COLO668 (cell line): ENCODE measurements around the gene ABCA10.
A peak's percentile ranks its signal among the peaks of the same experiment; 100 is the strongest.
"Not testable (repeated sequence)": the region's sequence is repeated elsewhere in the genome, so short reads cannot be mapped to it uniquely, and the experiment has no call there.

Experiments
- DNase-seq: peaks from one replicate; lab custom pipeline; 2025; ENCODE audit not compliant: unreplicated experiment; lab: John Stamatoyannopoulos, UW

Gene ABCA10

DNA sequence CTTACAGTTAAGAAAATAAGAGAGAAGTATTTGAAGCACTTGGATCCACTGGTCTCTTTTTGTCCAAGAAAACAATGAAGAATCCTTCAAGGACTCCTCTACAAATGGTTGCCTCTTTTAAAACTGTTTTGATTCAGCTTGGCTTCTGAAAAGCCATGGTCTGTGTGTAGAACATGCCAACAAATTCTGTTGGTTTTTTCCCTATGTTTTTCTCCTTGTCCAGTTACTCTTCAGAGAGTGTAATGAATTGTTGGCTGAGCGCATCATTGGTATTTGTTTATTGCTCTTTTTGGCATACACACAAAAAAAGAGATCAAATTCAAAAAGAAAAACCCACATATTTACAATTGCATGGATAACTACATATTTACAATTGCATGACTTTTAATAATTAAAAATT is at the start of gene ABCA10:
Gene ABCA10, minus strand, starts transcription at position 249 of the 400 bp plus-strand sequence. CDS start 3,466 bp downstream, outside the sequence.
- no peak for DNase-seq

DNA sequence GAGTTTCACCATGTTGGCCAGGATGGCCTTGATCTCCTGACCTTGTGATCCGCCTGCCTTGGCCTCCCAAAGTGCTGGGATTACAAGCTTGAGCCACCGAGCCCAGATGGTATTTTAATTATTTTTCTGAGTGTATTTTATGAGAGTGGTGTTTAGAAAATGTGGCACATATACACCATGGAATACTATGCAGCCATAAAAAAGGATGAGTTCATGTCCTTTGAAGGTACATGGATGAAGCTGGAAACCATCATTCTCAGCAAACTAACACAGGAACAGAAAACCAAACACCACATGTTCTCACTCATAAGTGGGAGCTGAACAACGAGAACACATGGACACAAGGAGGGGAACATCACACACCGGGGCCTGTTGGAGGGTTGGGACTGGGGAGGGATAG is 47.7 kb upstream of the ABCA10 start:
- not testable (repeated sequence) for DNase-seq

- no peak for DNase-seq
These were observed 47.1 kb upstream of the ABCA10 start for GRCh38 chr17:69275751-69276150.

DNA sequence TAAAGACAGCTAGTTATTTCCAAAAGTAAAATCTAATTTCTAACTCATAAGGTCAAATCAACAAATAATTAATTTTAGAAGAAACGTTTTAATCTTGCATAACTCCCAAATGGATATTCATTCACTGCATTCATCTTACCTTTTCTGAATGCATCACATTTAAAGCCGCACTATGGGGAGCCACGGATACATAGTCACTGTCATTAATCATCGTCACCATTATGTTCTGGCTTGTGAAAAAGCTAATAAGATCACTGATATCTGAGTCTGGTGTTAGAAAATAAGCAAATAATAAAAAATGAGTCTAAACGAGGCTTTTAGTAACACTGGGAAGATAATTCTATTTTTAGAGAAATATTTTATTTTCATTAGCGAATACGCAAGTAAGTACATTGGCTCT is 42.4 kb upstream of the ABCA10 start:
- no peak for DNase-seq

- DNase-seq, result no peak
These were observed 40.7 kb upstream of the ABCA10 start for GRCh38 chr17:69269131-69269998.

- DNase-seq, result no peak
These were observed 40.0 kb upstream of the ABCA10 start for GRCh38 chr17:69268543-69269014.

DNA sequence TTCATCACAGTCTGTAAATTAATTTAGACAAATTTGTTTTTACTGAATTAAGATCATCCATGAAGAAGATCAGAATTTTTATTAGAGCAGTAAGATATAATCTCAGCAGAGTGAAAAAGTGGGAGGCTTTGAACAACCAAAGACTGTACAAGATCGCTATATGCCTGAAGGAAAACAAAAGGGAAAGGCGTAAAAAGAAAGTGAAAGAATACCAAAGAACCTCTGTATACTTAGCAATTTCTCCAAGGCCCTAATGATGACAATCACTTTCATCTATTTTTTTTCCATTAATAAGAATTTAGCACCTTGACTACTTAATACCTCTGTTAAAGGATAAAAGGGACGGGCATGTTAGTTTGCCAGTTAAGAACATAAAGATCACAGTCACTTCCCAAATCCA is 38.6 kb upstream of the ABCA10 start:
- no peak for DNase-seq

- no peak for DNase-seq
These were observed 37.2 kb upstream of the ABCA10 start for GRCh38 chr17:69265873-69266272.

GRCh38 chr17:69254187-69254586 is 25.6 kb upstream of the ABCA10 start:
- DNase-seq, result no peak

DNA sequence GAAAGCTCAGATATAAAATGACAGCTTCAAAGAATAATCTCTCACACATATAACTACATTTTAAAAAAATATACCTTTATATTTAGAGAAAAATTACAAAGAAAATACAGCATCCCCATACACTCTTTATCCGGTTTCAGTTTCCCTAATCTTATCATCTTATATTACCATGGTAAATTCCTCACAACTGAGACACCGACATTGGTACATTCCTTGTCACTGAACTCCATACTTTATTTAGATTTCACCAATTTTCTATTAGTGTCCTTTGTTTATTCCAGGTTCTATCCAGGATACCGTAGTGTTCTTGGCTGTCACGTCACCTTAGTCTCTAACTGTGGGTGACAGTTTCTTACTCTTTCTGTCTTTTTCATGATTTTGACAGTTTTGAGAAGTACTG is 22.0 kb upstream of the ABCA10 start:
- DNase-seq, result no peak

GRCh38 chr17:69246726-69247375 is 18.2 kb upstream of the ABCA10 start:
- DNase-seq, result no peak

DNA sequence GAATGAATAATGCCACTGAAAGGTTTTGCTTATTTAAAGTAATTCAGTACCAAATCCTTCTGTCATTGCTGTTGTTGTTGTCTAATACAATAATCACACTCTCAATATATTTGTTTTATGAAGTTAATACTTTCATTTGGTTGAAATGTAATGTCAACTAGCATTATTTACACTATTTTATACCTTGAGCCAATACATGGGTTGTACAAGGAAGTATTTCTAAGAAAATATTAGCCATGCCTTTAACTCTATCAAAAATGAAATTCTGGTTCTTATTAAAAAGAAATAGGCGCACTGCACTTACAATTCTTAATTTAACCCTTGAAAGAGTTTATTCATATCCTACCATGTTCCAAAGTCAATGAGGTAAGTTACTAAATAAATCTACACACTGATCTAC is 17.6 kb upstream of the ABCA10 start:
- no peak for DNase-seq

- no peak for DNase-seq
These were observed 17.0 kb upstream of the ABCA10 start for GRCh38 chr17:69245617-69246016.

DNA sequence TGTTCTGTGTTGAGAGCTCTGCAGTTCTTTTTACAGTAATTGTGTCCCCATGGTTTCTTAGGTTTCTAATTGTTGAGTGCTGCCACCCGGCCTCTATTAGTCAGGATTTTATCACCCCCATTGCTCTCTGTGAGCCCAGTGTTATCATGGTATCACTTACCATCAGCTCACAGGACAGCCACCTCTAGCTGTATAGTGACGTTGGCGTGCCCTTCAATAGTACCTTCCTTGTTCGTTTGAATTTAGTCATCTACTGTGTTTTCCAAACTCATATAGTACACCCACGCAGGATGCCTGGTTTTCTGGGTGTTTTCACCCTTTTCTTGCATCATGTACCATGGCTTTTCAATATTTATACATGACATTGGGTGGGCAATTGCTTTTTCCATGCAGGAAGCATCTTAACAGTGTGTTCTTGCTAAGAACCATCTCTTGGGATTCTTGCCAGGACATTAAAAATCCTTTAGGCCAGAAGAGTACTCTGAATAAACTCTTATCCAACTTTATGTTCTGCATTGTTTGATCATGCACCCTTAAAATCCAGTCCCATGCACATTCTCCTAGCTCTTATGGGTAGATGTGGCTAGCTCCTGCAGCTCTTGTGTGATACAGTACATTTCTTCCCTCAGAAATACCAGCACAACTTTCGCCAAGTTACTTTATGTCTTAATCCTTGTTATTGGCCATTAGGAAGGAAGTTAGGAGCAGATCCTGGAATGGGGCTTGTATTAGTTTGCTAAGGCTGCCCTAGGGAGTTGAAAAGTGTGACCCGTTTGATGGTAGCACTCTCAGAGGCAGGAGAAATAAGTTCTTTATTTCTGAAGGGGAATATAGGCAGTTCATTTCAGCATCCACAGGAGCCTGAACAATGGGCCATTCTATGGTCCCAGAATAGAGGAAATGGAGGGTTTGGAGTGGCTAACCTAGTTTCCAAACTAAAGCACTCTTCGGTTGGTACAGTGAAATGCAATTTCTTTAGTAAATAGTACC is 11.3 kb upstream of the ABCA10 start:
- no peak for DNase-seq

GRCh38 chr17:69236946-69237345 is 8.3 kb upstream of the ABCA10 start:
- DNase-seq, result no peak

GRCh38 chr17:69236464-69236863 is 7.8 kb upstream of the ABCA10 start:
- DNase-seq, result no peak

GRCh38 chr17:69235338-69236058 is 6.9 kb upstream of the ABCA10 start:
- DNase-seq, result peak; percentile 54

- DNase-seq, result no peak
These were observed 4.0 kb upstream of the ABCA10 start for GRCh38 chr17:69232650-69233049.

GRCh38 chr17:69231521-69231920 is 2.9 kb upstream of the ABCA10 start:
- no peak for DNase-seq

DNA sequence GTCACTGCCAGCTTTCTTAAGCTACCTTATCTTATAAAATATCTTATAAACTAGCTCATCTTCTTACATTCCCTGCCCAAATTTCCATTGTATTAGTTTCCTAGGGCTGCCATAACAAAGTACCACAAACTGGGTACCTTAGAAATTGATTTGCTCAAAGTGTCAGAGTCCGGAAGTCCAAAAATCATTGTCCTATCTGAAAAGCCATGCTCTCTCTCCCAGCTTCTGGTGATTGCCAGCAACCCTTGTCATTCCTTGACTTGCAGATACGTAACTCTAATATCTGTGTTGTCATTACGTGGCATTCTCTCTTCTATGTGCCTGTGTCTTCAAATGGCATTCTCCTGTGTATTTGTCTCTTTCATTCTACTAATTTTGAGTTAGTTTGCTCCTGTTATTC is 2.3 kb upstream of the ABCA10 start:
- no peak for DNase-seq
